Esophagus (tissue), 2 donors: ENCODE measurements around the gene PAFAH2. TPM values are rescaled to one million over a fixed set of nuclear protein-coding genes. Genes with fewer than 3 reads are reported as not detected.
A peak's percentile ranks its signal among the peaks of the same experiment; 100 is the strongest.

Experiments used
- H3K27ac ChIP-seq, 2 donors: one replicate each; pipeline ENCODE4 v1.5.1; 2013; ENCODE audit warnings: low read depth in 2 of 2, mild to moderate bottlenecking in 2 of 2, inconsistent platforms in 1 of 2, low read length in 1 of 2, moderate library complexity in 1 of 2
- H3K27me3 ChIP-seq, 2 donors: one replicate each; pipeline ENCODE4 v1.6.1; 2013; ENCODE audit warnings: low read length in 2 of 2, control low read depth in 1 of 2, mild to moderate bottlenecking in 1 of 2; ENCODE audit not compliant: insufficient read depth in 2 of 2, control insufficient read depth in 1 of 2
- H3K36me3 ChIP-seq, 2 donors: one replicate each; pipeline ENCODE4 v1.6.1; 2013; ENCODE audit warnings: low read length in 1 of 2; ENCODE audit not compliant: control insufficient read depth in 2 of 2, insufficient read depth in 2 of 2
- H3K4me1 ChIP-seq, 2 donors: one replicate each; pipeline ENCODE4 v1.6.1; 2013; ENCODE audit warnings: low read length in 1 of 2; ENCODE audit not compliant: control insufficient read depth in 2 of 2, insufficient read depth in 2 of 2
- H3K4me3 ChIP-seq, 2 donors: one replicate each; pipeline ENCODE4 v1.5.1; 2013; ENCODE audit warnings: low read length in 2 of 2, mild to moderate bottlenecking in 2 of 2, low read depth in 1 of 2, moderate library complexity in 1 of 2
- H3K9me3 ChIP-seq, 2 donors: one replicate each; pipeline ENCODE4 v1.6.1; 2013; ENCODE audit warnings: mild to moderate bottlenecking in 2 of 2, low read depth in 1 of 2, low read length in 1 of 2, moderate library complexity in 1 of 2; ENCODE audit not compliant: control insufficient read depth in 2 of 2, insufficient read depth in 1 of 2
- WGBS, 2 donors: extraction: QIAGEN DNeasy Blood & Tissue Kit; methylation state at CpG; one replicate each; pipeline ENCODE4 v1.1.7; 2013; 5-methylcytosine and 5-hydroxymethylcytosine counted together
- polyA plus RNA-seq, 2 donors: library from polyadenylated mRNA; stranded (reverse); fragments of 200-250 nt; gene quantifications; one replicate each; pipeline ENCODE4 v1.2.3, GENCODE V29; 2013
- donor health status: healthy with polysubstance abuse.
- donor health status: Bipolar disorder and iron deficiency.

The PAFAH2 gene
- polyA plus RNA-seq, 2 donors, result 5.7 to 5.8 TPM

GRCh38 chr1:26041401-26041800, 43.5 kb upstream of the PAFAH2 start:
- 53 to 66% methylated on average over 7 of the region's 7 CpGs for WGBS, 2 donors
- no peak overlapping the region for H3K27ac ChIP-seq
- no peaks in the 10 kb centered on the region for H3K9me3 ChIP-seq
- H3K27me3 ChIP-seq, result peaks cover 8 to 9% of the 10 kb centered on the region in 2 donors
- H3K36me3 ChIP-seq, result no peaks in the 10 kb centered on the region
- no peak overlapping the region for H3K4me3 ChIP-seq
- H3K4me1 ChIP-seq, result peaks cover 2 to 6% of the 10 kb centered on the region in 2 donors

GRCh38 chr1:26038904-26039303, 41.0 kb upstream of the PAFAH2 start:
- 67 to 68% methylated on average over 6 of the region's 6 CpGs for WGBS, 2 donors
- H3K4me3 ChIP-seq, result no peak overlapping the region
- no peaks in the 10 kb centered on the region for H3K9me3 ChIP-seq
- H3K27ac ChIP-seq, result no peak overlapping the region
- no peaks in the 10 kb centered on the region for H3K36me3 ChIP-seq
- H3K27me3 ChIP-seq, result no peaks in the 10 kb centered on the region
- peaks cover 6 to 8% of the 10 kb centered on the region in 2 donors for H3K4me1 ChIP-seq

DNA sequence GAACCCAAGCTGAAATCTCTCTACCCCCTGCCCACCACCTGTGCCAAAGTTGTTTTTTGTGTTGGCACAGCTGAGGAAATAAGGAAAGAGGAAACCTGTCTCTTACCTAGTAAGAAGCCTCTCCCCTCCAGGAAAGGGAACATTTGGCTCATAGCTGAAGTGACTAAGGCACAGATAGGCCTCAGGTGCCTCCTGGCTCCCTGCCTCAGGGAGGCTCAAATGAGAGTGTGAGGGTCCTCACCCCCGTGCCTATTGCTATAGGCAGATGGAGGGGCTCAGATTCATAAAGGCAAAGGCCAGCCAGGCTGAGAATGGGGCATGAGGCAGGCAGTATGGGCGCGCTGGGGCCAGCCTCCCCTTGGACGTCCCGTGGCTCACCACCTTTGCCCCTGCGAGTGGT, 40.6 kb upstream of the PAFAH2 start:
- Histone ChIP-seq H3K4me1 (peaks cover 6 to 8% of the 10 kb centered on the region in 2 donors), H3K36me3 (no peaks in the 10 kb centered on the region), H3K9me3 (no peaks in the 10 kb centered on the region), H3K27me3 (no peaks in the 10 kb centered on the region), H3K27ac (no peak overlapping the region), H3K4me3 (no peak overlapping the region)
- WGBS, 2 donors, result 80 to 83% methylated on average over 6 of the region's 6 CpGs

DNA sequence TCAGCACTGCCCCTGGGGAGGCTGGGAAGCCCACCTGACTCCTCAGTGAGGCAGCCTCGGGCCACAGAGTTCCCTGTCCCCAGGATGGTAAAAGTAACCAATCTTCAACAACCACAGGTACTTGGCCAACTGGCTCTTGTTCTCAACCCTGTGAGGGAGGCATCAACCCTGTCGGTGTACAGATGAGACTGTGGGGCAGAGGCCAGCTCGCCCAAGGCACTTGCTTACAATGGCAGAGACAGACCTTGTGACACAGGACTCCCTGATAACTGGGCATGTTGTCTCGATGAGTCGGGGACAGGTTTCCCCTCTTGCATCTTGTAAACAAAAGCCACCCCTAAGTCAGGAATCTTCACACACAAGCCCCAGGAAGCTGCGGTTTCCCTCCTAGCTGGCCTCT, 40.0 kb upstream of the PAFAH2 start:
- H3K27me3 ChIP-seq, result no peaks in the 10 kb centered on the region

DNA sequence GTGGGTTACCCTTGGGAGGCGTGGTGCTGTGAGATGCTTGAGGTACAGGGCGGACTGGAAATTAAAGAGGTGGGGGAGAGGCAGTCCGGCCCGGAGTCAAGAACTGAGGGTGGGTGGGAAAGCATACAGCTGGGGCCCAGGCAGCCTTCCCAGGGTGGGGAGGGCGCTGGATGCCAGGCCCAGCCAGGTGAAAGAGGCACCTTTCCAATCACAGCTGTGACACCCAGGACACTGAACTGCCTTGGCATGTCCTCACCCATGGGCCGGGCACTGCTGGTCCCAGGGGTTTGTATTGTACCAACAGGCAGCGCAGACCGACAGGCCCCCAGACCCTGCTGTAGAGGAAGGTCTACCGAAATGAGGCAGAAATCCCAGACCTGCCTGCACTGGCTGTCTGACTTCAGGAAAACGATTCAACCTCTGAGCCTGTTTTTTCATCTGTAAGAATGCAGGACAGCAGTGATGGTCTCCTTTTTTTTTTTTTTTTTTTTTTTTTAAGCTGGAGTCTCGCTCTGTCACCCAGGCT, 39.0 kb upstream of the PAFAH2 start:
- no peak overlapping the region for H3K27ac ChIP-seq
- H3K4me1 ChIP-seq, result peaks cover 6 to 8% of the 10 kb centered on the region in 2 donors
- 68 to 71% methylated on average over 10 of the region's 11 CpGs for WGBS, 2 donors
- no peak overlapping the region for H3K4me3 ChIP-seq
- H3K9me3 ChIP-seq, result no peaks in the 10 kb centered on the region
- H3K36me3 ChIP-seq, result no peaks in the 10 kb centered on the region
- H3K27me3 ChIP-seq, result no peaks in the 10 kb centered on the region

More for the DNA sequence above, 40.0 kb upstream of the PAFAH2 start:
- H3K4me1 ChIP-seq, result peaks cover 6 to 8% of the 10 kb centered on the region in 2 donors
- H3K36me3 ChIP-seq, result no peaks in the 10 kb centered on the region
- H3K27ac ChIP-seq, result no peak overlapping the region
- 70 to 75% methylated on average over 6 of the region's 6 CpGs for WGBS, 2 donors
- H3K4me3 ChIP-seq, result no peak overlapping the region
- H3K9me3 ChIP-seq, result no peaks in the 10 kb centered on the region

- 8% methylated on average over 38 to 39 of the region's 39 CpGs for WGBS, 2 donors
- H3K27ac ChIP-seq, result peak overlapping the region; percentile 56 to 60
- H3K4me3 ChIP-seq, result peak overlapping the region; percentile 62 to 74
- no peaks in the 10 kb centered on the region for H3K36me3 ChIP-seq
- no peaks in the 10 kb centered on the region for H3K9me3 ChIP-seq
- H3K4me1 ChIP-seq, result peaks cover 6 to 8% of the 10 kb centered on the region in 2 donors
- H3K27me3 ChIP-seq, result no peaks in the 10 kb centered on the region
Measured at GRCh38 chr1:26035959-26036755, 38.3 kb upstream of the PAFAH2 start.

GRCh38 chr1:26035203-26035958, 37.5 kb upstream of the PAFAH2 start:
- 0% methylated on average over 57 to 60 of the region's 60 CpGs for WGBS, 2 donors

DNA sequence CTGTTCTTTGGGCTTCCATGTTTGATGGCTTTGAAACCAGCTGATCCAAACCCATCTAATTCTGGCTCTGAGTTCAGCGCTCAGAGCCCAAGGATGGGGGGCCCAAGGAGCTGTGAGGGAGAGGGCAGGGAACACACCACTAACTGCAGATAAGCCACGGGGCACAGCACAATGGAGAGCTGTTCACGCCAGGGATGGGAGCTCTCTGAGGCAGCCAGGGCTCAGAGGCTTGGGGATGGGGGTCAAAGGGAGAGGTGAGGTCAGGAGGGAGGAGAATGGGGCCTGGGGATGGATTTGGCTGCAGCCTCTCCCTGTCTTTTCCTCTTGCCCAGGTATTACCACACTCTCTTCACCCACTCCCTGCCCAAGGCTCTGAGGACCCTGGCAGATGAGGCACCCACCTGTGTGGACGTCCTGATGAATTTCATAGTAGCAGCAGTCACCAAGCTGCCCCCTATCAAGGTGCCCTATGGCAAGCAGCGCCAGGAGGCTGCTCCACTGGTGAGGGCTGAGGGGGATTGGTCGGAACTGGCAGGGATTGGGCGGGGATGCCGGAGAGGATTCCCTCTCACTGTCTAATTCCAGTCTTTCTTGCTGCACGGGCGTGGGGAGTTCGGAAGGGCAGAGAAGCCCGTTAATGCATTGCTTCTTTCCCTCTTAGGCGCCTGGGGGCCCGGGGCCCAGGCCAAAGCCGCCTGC, 36.8 kb upstream of the PAFAH2 start:
- H3K4me3 ChIP-seq, result peak overlapping the region; percentile 62 to 74
- H3K27me3 ChIP-seq, result no peaks in the 10 kb centered on the region
- no peak overlapping the region for H3K27ac ChIP-seq
- WGBS, 2 donors, result 16 to 18% methylated on average over 15 of the region's 15 CpGs
- no peaks in the 10 kb centered on the region for H3K9me3 ChIP-seq
- peaks cover 6 to 8% of the 10 kb centered on the region in 2 donors for H3K4me1 ChIP-seq
- H3K36me3 ChIP-seq, result no peaks in the 10 kb centered on the region

More at GRCh38 chr1:26035203-26035958, 37.5 kb upstream of the PAFAH2 start:
- H3K4me1 ChIP-seq, result peaks cover 6 to 8% of the 10 kb centered on the region in 2 donors
- peak overlapping the region; percentile 56 to 60 for H3K27ac ChIP-seq
- no peaks in the 10 kb centered on the region for H3K9me3 ChIP-seq
- H3K36me3 ChIP-seq, result no peaks in the 10 kb centered on the region
- no peaks in the 10 kb centered on the region for H3K27me3 ChIP-seq
- H3K4me3 ChIP-seq, result peak overlapping the region; percentile 62 to 74

DNA sequence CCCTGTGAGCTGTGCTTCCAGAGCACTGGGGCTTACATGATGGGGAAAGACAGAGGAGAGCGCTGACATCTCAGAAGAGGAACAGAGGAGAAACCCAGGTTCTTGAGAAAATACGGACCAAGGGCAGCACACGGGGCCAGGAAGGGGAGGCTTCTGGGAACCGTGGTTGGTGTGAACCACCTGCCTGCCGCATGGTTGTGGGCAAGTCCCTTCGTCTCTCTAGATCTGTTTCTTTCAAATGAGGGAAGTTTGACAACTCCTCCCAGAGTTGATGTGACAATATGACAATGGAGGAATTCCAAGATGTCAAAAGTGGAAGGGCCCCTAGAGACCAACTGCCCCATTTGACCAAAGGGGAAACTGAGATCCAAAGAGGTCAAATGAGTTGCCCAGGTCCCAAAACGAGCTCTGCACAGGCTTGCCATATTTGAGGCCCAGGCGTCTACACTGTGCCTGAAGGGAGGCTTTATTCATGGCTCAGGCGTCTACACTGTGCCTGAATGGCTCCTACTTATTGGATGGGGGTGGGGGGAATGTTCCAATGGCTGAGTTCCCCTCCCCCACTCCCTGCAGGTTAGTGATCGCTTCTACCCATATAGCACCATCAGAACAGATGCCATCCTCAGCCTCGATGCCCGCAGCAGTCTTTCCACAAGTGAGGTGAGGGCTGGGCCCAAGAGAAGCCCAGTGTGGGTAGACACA, 34.9 kb upstream of the PAFAH2 start:
- no peaks in the 10 kb centered on the region for H3K36me3 ChIP-seq
- WGBS, 2 donors, result 83 to 86% methylated on average over 12 of the region's 12 CpGs
- H3K27me3 ChIP-seq, result no peaks in the 10 kb centered on the region
- H3K4me3 ChIP-seq, result no peak overlapping the region
- H3K27ac ChIP-seq, result no peak overlapping the region
- H3K9me3 ChIP-seq, result no peaks in the 10 kb centered on the region
- peaks cover 6 to 8% of the 10 kb centered on the region in 2 donors for H3K4me1 ChIP-seq
